ENCODE results near the gene USP10. TPM values are rescaled to one million over a fixed set of nuclear protein-coding genes. Genes with fewer than 3 reads are reported as not detected.

Gene USP10
- total RNA-seq, 4 donors from 2014 or later, result 44.6 to 89.6 (median 55.9) TPM

DNA sequence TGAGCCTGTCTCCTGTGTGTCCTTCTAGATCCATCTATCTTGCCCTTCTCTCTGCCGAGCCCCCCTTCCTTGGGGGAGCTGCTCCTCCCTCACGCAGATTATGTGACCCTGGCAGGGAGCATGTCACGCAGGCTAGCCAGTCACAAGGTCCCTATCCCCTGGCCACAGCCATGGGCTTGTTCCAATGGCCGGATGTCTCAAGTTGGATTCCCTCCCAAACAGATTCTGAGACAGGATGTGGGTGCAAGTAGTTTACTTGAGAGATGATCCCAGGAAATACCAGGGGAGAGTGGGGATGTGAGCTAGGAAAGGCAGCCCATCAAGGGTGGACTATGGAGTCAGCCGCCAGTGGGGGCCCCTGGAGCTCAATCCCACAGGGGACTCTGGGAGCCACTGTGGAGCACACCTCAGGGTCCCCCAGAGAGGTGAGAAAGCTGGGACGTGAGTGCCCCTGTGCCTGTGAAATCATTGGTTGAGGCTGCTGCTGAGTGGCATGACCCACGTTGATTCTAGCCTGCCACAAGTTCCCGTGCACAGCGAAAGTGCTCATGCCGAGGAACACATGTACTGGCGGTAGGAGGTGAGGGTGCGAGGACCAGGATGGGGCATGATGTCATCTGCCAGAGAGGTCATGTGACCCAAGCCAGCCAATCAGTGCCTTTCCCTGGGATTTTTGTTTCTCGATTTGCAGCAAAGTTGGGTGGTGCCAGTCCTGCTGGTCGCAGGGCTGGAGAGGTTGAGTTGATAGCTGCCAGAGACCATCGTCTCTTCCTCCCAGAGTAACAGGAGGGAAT lies 113.5 kb downstream of the USP10 start:
- TF ChIP-seq, protein P1, sequence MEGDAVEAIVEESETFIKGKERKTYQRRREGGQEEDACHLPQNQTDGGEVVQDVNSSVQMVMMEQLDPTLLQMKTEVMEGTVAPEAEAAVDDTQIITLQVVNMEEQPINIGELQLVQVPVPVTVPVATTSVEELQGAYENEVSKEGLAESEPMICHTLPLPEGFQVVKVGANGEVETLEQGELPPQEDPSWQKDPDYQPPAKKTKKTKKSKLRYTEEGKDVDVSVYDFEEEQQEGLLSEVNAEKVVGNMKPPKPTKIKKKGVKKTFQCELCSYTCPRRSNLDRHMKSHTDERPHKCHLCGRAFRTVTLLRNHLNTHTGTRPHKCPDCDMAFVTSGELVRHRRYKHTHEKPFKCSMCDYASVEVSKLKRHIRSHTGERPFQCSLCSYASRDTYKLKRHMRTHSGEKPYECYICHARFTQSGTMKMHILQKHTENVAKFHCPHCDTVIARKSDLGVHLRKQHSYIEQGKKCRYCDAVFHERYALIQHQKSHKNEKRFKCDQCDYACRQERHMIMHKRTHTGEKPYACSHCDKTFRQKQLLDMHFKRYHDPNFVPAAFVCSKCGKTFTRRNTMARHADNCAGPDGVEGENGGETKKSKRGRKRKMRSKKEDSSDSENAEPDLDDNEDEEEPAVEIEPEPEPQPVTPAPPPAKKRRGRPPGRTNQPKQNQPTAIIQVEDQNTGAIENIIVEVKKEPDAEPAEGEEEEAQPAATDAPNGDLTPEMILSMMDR (IDR thresholded peaks at IDR 0.05), result no peak
- DNase-seq (ENCODE audit: low spot score) (no peak), ATAC-seq (ENCODE audit: low FRiP score) (no peak)

DNA sequence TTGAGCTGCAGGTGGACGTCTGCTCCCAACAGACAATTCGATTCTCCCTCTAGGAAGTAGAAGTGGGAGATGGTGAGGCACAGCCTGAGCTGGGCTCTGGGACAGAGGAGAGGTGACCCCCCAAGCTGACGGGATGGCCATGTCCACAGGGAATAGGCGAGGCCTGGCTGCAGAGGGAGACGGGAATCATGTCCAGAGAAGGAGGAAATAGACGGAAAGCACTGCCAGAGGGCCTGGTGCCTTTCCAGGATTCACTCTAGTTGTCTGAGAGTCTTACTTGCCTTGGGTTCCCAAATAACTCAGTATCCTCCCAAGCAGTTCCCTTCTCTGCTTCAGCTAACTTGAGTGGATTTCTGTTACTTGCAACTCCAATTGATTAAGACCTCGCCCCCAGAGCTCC lies 115.7 kb downstream of the USP10 start:
- no peak for ATAC-seq (ENCODE audit: low FRiP score)
- DNase-seq (ENCODE audit: low spot score), result no peak
- TF ChIP-seq, protein P1 (IDR thresholded peaks at IDR 0.05), result no peak

DNA sequence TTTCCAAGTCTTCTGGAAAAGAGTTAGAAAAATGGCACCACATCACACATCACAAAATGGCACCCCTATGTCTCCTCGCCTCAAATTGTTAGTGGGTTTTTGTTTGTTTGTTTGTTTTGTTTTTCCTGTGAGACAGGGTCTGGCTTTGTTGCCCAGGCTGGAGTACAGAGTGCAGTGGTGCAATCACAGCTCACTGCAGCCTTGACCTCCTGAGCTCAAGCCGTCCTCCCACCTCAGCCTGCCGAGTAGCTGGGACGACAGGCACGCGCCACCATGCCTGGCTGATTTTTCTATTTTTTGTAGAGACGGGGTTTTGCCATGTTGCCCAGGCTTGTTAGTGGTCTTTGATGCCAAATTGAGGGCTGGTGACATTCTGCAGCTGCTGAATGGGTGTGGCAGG lies 116.2 kb downstream of the USP10 start:
- DNase-seq (ENCODE audit: low spot score), result no peak
- TF ChIP-seq, protein P1 (IDR thresholded peaks at IDR 0.05), result no peak

DNA sequence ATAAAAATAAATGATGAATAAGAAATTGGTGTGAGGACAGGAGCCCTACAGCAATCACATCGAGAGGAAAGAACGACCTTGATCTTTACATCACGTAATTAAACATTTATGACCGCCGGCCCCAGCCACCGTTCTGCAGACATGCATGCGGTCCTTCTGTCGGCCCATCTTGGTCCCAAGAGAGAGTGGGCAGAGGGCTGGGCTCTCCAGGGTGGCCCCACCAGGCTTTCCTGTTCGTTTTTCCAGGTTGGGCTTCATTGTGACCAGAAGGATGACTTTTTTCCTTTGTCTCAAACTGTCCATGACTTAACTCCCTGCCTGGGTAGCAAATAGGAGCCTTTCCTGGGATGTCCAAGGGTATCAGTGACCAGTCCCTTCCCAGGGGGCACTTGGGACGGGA lies 116.7 kb downstream of the USP10 start:
- TF ChIP-seq, protein P1 (IDR thresholded peaks at IDR 0.05), result no peak
- ATAC-seq (ENCODE audit: low FRiP score) (no peak), DNase-seq (ENCODE audit: low spot score) (no peak)

More for the DNA sequence above, 116.2 kb downstream of the USP10 start:
- no peak for ATAC-seq (ENCODE audit: low FRiP score)

DNA sequence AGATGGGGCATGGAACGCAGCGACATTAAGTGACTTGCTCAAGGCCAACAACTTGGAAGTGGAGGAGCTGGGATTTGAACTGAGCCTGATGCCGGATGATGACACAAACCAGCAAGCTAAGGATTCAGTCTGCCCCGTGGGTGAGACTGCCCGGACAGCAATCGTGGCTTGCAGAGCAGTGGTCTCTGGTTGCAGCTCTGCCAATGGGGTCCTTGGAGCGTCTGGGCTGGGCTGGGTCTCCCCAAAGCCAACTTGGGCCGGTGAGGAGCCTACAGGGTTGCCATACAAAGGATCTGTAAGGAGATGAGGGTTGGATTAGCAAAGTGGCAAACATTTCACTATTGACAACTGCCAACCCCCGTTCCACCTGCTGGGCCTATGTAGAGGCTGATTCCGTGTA lies 117.4 kb downstream of the USP10 start:
- no peak for DNase-seq (ENCODE audit: low spot score)
- ATAC-seq (ENCODE audit: low FRiP score), result no peak
- TF ChIP-seq, protein P1 (IDR thresholded peaks at IDR 0.05), result no peak

DNA sequence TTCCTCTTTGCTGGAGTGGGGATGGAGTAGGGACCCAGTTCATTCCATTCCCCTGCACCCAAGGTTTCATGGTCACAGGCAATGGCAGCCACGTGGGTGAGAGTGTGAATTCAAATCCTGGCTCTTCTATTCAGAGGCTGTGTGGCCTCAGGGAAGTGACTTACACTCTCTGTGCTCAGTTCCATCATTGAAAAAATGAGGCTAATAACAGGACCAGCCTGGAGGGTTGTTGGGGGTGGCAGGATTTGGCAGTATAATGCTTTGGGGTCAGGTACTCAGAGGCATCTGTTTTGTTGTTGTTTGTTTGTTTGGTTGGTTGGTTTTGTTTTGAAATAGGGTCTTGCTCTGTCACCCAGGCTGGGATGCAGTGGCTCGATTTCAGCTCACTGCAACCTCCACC lies 117.8 kb downstream of the USP10 start:
- TF ChIP-seq, protein P1 (IDR thresholded peaks at IDR 0.05), result no peak
- ATAC-seq (ENCODE audit: low FRiP score), result no peak
- DNase-seq (ENCODE audit: low spot score), result no peak

DNA sequence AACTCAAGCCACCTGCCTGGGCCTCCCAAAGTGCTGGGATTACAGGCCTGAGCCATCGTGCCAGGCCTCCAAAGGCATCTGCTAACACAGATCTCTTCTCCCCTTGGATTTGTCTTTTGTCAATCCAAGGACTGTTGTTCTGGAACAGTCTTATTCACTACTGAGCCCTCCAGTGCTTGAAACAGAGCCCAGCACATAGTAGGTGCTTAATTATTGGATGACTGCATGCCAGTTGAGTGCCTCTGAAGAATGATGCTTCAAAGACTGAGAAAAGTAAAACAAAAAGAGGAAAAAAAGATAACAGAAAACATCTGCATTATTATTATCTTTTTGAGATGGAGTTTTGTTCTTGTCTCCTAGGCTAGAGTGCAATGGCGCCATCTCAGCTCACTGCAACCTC lies 118.3 kb downstream of the USP10 start:
- DNase-seq (ENCODE audit: low spot score), result no peak
- TF ChIP-seq, protein P1 (IDR thresholded peaks at IDR 0.05), result no peak
- no peak for ATAC-seq (ENCODE audit: low FRiP score)

All from omental fat pad (tissue), 4 donors.